Neural progenitor cell (in vitro differentiated cells): ENCODE data around the gene CST3. TPM values are rescaled to one million over a fixed set of nuclear protein-coding genes. Genes with fewer than 3 reads are reported as not detected.

Source experiments
- DNase-seq: peaks from one replicate; pipeline ENCODE4 v3.0.0-alpha.2; 2016; ENCODE audit warnings: low spot score
- H2AFZ ChIP-seq: fragments of 200-600 bp; sonication (generic); replicated peaks from 2 replicates; pipeline ENCODE4 v1.6.1; 2016; ENCODE audit warnings: antibody characterized with exemption
- H3F3A ChIP-seq: fragments of 200-600 bp; sonication (generic); 2 replicates; pipeline ENCODE4 v1.6.1; 2016; ENCODE audit warnings: antibody characterized with exemption, low read depth
- H3K27ac ChIP-seq: fragments of 200-600 bp; sonication (generic); 2 replicates; pipeline ENCODE4 v1.5.1; 2016; ENCODE audit warnings: mild to moderate bottlenecking
- H3K27me3 ChIP-seq: fragments of 200-600 bp; sonication (generic); 2 replicates; pipeline ENCODE4 v1.6.1; 2016; ENCODE audit warnings: mild to moderate bottlenecking, moderate library complexity
- H3K36me3 ChIP-seq: fragments of 200-600 bp; sonication (generic); 2 replicates; pipeline ENCODE4 v1.5.1; 2016
- H3K4me1 ChIP-seq: fragments of 200-600 bp; sonication (generic); 2 replicates; pipeline ENCODE4 v1.6.1; 2016; ENCODE audit warnings: mixed run types
- H3K4me2 ChIP-seq: fragments of 200-600 bp; sonication (generic); 2 replicates; pipeline ENCODE4 v1.6.1; 2016
- H3K4me3 ChIP-seq: fragments of 200-600 bp; sonication (generic); 2 replicates; pipeline ENCODE4 v1.5.1; 2016
- H3K79me2 ChIP-seq: fragments of 200-600 bp; sonication (generic); 2 replicates; pipeline ENCODE4 v1.6.1; 2016; ENCODE audit warnings: low read depth
- H3K9ac ChIP-seq: fragments of 200-600 bp; sonication (generic); 2 replicates; pipeline ENCODE4 v1.6.1; 2016
- H3K9me3 ChIP-seq: fragments of 200-600 bp; sonication (generic); 2 replicates; pipeline ENCODE4 v1.5.1; 2016; ENCODE audit warnings: low read depth
- H4K20me1 ChIP-seq: fragments of 200-600 bp; sonication (generic); 2 replicates; pipeline ENCODE4 v1.6.1; 2016; ENCODE audit warnings: low read depth
- H3K27ac Mint-ChIP-seq: 3 replicates; pipeline ENCODE4 v1.8.0; 2021; ENCODE audit warnings: mixed read lengths
- H3K27me3 Mint-ChIP-seq: 2 replicates; pipeline ENCODE4 v1.8.0; 2022; ENCODE audit warnings: low read depth, mild to moderate bottlenecking, inconsistent platforms, moderate library complexity, mixed read lengths; ENCODE audit not compliant: insufficient read depth
- H3K36me3 Mint-ChIP-seq: 3 replicates; pipeline ENCODE4 v1.8.0; 2021; ENCODE audit warnings: mixed read lengths
- H3K4me1 Mint-ChIP-seq: 3 replicates; pipeline ENCODE4 v1.8.0; 2021; ENCODE audit warnings: mixed read lengths
- H3K4me3 Mint-ChIP-seq: 3 replicates; pipeline ENCODE4 v1.8.0; 2021; ENCODE audit warnings: mild to moderate bottlenecking, moderate library complexity, mixed read lengths
- H3K9me3 Mint-ChIP-seq: 3 replicates; pipeline ENCODE4 v1.8.0; 2020; ENCODE audit warnings: mixed read lengths
- CTCF ChIP-seq: fragments of 200-600 bp; sonication (generic); IDR thresholded peaks from 2 replicates; pipeline ENCODE4 v1.5.1; 2017; ENCODE audit warnings: antibody characterized with exemption, mild to moderate bottlenecking
- EZH2 ChIP-seq: fragments of 200-600 bp; sonication (generic); IDR thresholded peaks from 2 replicates; pipeline ENCODE4 v1.6.1; 2017; ENCODE audit warnings: antibody characterized with exemption, mild to moderate bottlenecking, moderate library complexity
- EZH2phosphoT487 ChIP-seq: fragments of 200-600 bp; sonication (generic); IDR thresholded peaks from 2 replicates; pipeline ENCODE4 v1.6.1; 2017; ENCODE audit warnings: antibody characterized with exemption
- total RNA-seq: library from RNA; depleted of rRNA; stranded (reverse); fragments of >200 nt; gene quantifications from 2 replicates; pipeline ENCODE4 v1.2.3, GENCODE V29; 2015; ENCODE audit warnings: low replicate concordance

Gene CST3
- total RNA-seq, 1 donor from 2014 or later: 20.8 TPM

GRCh38 chr20:23680146-23680545 is 42.4 kb upstream of the CST3 start:
- no peak overlapping the region for H3K27ac ChIP-seq
- Mint-ChIP-seq H3K27me3 (peaks cover 11% of the 10 kb centered on the region), H3K9me3 (no peaks in the 10 kb centered on the region), H3K4me1 (no peaks in the 10 kb centered on the region), H3K36me3 (no peaks in the 10 kb centered on the region), H3K4me3 (no peak overlapping the region), H3K27ac (no peak overlapping the region)
- no peak overlapping the region for H3K4me2 ChIP-seq
- H3K36me3 ChIP-seq: no peaks in the 10 kb centered on the region
- no peaks in the 10 kb centered on the region for H3K4me1 ChIP-seq
- H3F3A ChIP-seq: no peaks in the 10 kb centered on the region
- H4K20me1 ChIP-seq: no peaks in the 10 kb centered on the region
- H3K9ac ChIP-seq: no peak overlapping the region
- no peak overlapping the region for H3K4me3 ChIP-seq
- no peaks in the 10 kb centered on the region for H3K9me3 ChIP-seq
- TF ChIP-seq EZH2 (no peak), EZH2phosphoT487 (no peak), CTCF (no peak)
- H3K27me3 ChIP-seq: no peaks in the 10 kb centered on the region
- H3K79me2 ChIP-seq: no peaks in the 10 kb centered on the region
- H2AFZ ChIP-seq: no peak overlapping the region
- no peak for DNase-seq

GRCh38 chr20:23679133-23680092 is 41.7 kb upstream of the CST3 start:
- no peaks in the 10 kb centered on the region for H3K9me3 Mint-ChIP-seq
- DNase-seq: no peak
- no peaks in the 10 kb centered on the region for H3K4me1 ChIP-seq
- H4K20me1 ChIP-seq: no peaks in the 10 kb centered on the region
- no peak overlapping the region for H3K4me2 ChIP-seq
- H3K9me3 ChIP-seq: no peaks in the 10 kb centered on the region
- no peaks in the 10 kb centered on the region for H3K4me1 Mint-ChIP-seq
- no peak overlapping the region for H3K4me3 Mint-ChIP-seq
- H3K79me2 ChIP-seq: no peaks in the 10 kb centered on the region
- H3K27me3 Mint-ChIP-seq: peaks cover 11% of the 10 kb centered on the region
- no peaks in the 10 kb centered on the region for H3K27me3 ChIP-seq
- no peaks in the 10 kb centered on the region for H3K36me3 Mint-ChIP-seq
- H2AFZ ChIP-seq: no peak overlapping the region
- H3K4me3 ChIP-seq: no peak overlapping the region
- no peaks in the 10 kb centered on the region for H3F3A ChIP-seq
- no peaks in the 10 kb centered on the region for H3K36me3 ChIP-seq
- no peak for TF ChIP-seq CTCF
- no peak for TF ChIP-seq EZH2
- no peak for TF ChIP-seq EZH2phosphoT487
- no peak overlapping the region for H3K9ac ChIP-seq
- H3K27ac ChIP-seq: no peak overlapping the region
- no peak overlapping the region for H3K27ac Mint-ChIP-seq

- H4K20me1 ChIP-seq: no peaks in the 10 kb centered on the region
- H3K4me1 Mint-ChIP-seq: no peaks in the 10 kb centered on the region
- no peak for DNase-seq
- H3K27me3 Mint-ChIP-seq: peaks cover 2% of the 10 kb centered on the region
- H3K4me2 ChIP-seq: no peak overlapping the region
- no peak overlapping the region for H3K9ac ChIP-seq
- no peak overlapping the region for H2AFZ ChIP-seq
- no peak overlapping the region for H3K4me3 Mint-ChIP-seq
- no peaks in the 10 kb centered on the region for H3K9me3 Mint-ChIP-seq
- H3K4me3 ChIP-seq: no peak overlapping the region
- no peak for TF ChIP-seq EZH2phosphoT487
- no peak for TF ChIP-seq EZH2
- no peak for TF ChIP-seq CTCF
- H3K4me1 ChIP-seq: no peaks in the 10 kb centered on the region
- H3K79me2 ChIP-seq: no peaks in the 10 kb centered on the region
- no peaks in the 10 kb centered on the region for H3K27me3 ChIP-seq
- H3K9me3 ChIP-seq: no peaks in the 10 kb centered on the region
- no peaks in the 10 kb centered on the region for H3K36me3 Mint-ChIP-seq
- H3K27ac ChIP-seq: no peak overlapping the region
- H3F3A ChIP-seq: no peaks in the 10 kb centered on the region
- no peaks in the 10 kb centered on the region for H3K36me3 ChIP-seq
- H3K27ac Mint-ChIP-seq: no peak overlapping the region
Measured at GRCh38 chr20:23673209-23673608, 35.5 kb upstream of the CST3 start.
